K562 (cell line): ENCODE measurements around the gene CENPP.

Experiments used
- CEBPB ChIP-seq: fragments of 450-650 bp; IDR thresholded peaks from 2 replicates; pipeline ENCODE4 v1.6.1; 2016; ENCODE audit warnings: missing genetic modification characterization, missing compliant biosample characterization
- KLF16 ChIP-seq: IDR thresholded peaks from 2 replicates; pipeline ENCODE4 v1.6.1; 2016; ENCODE audit warnings: antibody characterized with exemption
- MAFK ChIP-seq: IDR thresholded peaks from 2 replicates; pipeline ENCODE4 v1.6.1; 2011; ENCODE audit warnings: low read length, improper control_type of control experiment
- MCM3 ChIP-seq: fragments of 450-650 bp; IDR thresholded peaks from 2 replicates; pipeline ENCODE4 v1.6.1; 2016
- RAD21 ChIP-seq, 2 experiments: fragments of 250-450 bp in 1 of 2; fragments of 450-650 bp in 1 of 2; sonication (Bioruptor Pico) in 1 of 2; formaldehyde crosslinking in 1 of 2; IDR thresholded peaks in 1 of 2; conservative IDR thresholded peaks in 1 of 2; 2 replicates each; pipeline versions ENCODE4 v1.4.0 to v1.8.0; 2020 to 2022; ENCODE audit warnings: mild to moderate bottlenecking in 2 of 2, moderate library complexity in 1 of 2
- SPI1 ChIP-seq: IDR thresholded peaks from 2 replicates; pipeline ENCODE4 v1.6.1; 2011; ENCODE audit warnings: low read depth, low read length, control low read depth, borderline replicate concordance
- YY1 ChIP-seq, 3 experiments: IDR thresholded peaks; 2 replicates each; pipeline ENCODE4 v1.6.1; 2011; ENCODE audit warnings: low read length in 2 of 3, mild to moderate bottlenecking in 2 of 3, moderate library complexity in 2 of 3, borderline replicate concordance in 1 of 3, control low read depth in 1 of 3, low read depth in 1 of 3; ENCODE audit not compliant: insufficient read depth in 3 of 3, insufficient replicate concordance in 2 of 3, control insufficient read depth in 1 of 3, insufficient read length in 1 of 3; ENCODE audit errors: extremely low read depth in 1 of 3
- ZNF184 ChIP-seq: sonication (generic); formaldehyde crosslinking; IDR thresholded peaks from 2 replicates; pipeline ENCODE4 v1.5.0; 2020; ENCODE audit warnings: missing genetic modification reagents
- ZNF23 ChIP-seq: fragments of 250-450 bp; sonication (Bioruptor Pico); IDR thresholded peaks from 2 replicates; pipeline ENCODE4 v1.4.0; 2020; ENCODE audit warnings: mild to moderate bottlenecking
- ZNF444 ChIP-seq: fragments of 250-450 bp; sonication (Bioruptor Pico); IDR thresholded peaks from 2 replicates; pipeline ENCODE4 v1.4.0; 2020; ENCODE audit warnings: mild to moderate bottlenecking, moderate library complexity
- ZNF785 ChIP-seq: fragments of 250-450 bp; sonication (Bioruptor Pico); IDR thresholded peaks from 2 replicates; pipeline ENCODE4 v1.4.0; 2020; ENCODE audit warnings: mild to moderate bottlenecking
- TF ChIP-seq, protein P1 (sequence below): sonication (generic); formaldehyde crosslinking; IDR thresholded peaks from 2 replicates; pipeline ENCODE4 v1.9.0; 2022; ENCODE audit warnings: mild to moderate bottlenecking, missing genetic modification reagents

GRCh38 chr9:92429836-92430235 lies 104.1 kb downstream of the CENPP start:
- TF ChIP-seq ZNF785 (no peak), KLF16 (no peak), RAD21 (CRISPR knock-in tag; conservative IDR thresholded peaks at IDR 0.05 in 1 of 2, IDR thresholded peaks at IDR 0.05 in 1 of 2) (no peak), ZNF444 (CRISPR knock-in tag) (no peak), YY1 (IDR thresholded peaks at IDR 0.05; ENCODE audit: borderline replicate concordance in 1 of 3, control insufficient read depth in 1 of 3, extremely low read depth in 1 of 3, insufficient read depth in 3 of 3, insufficient read length in 1 of 3, insufficient replicate concordance in 2 of 3, low read depth in 1 of 3, low read length in 2 of 3) (no peak), SPI1 (no peak), ZNF23 (no peak), ZNF184 (CRISPR knock-in tag) (no peak), CEBPB (tag) (no peak), MAFK (no peak), MCM3 (no peak)
- TF ChIP-seq, protein P1, sequence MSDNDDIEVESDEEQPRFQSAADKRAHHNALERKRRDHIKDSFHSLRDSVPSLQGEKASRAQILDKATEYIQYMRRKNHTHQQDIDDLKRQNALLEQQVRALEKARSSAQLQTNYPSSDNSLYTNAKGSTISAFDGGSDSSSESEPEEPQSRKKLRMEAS (CRISPR knock-in tag), result no peak
